Right hindlimb (tissue), 1 donor: ENCODE results near the gene PGAP3.

Experiments used
- DNase-seq: peaks from one replicate; pipeline ENCODE4 v3.0.0-alpha.2; 2018

The PGAP3 gene

DNA sequence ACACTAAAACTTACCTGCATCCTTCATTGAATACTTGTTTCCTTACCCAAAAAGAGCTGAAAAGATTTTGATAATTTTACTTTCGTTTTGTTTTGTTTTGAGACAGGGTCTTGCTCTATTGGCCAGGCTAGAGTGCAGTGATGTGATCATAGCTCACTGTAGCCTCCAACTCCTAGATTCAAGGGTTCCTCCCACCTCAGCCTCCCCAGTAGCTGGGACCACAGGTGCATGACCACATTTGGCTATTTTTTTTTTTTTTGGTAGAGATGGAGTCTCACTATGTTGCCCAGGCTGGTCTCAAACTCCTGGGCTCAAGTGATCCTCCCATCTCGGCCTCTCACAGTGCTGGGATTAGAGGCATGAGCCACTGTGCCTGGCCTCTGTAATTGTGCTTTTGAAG lies 32.8 kb downstream of the PGAP3 start:
- DNase-seq, result no peak

DNA sequence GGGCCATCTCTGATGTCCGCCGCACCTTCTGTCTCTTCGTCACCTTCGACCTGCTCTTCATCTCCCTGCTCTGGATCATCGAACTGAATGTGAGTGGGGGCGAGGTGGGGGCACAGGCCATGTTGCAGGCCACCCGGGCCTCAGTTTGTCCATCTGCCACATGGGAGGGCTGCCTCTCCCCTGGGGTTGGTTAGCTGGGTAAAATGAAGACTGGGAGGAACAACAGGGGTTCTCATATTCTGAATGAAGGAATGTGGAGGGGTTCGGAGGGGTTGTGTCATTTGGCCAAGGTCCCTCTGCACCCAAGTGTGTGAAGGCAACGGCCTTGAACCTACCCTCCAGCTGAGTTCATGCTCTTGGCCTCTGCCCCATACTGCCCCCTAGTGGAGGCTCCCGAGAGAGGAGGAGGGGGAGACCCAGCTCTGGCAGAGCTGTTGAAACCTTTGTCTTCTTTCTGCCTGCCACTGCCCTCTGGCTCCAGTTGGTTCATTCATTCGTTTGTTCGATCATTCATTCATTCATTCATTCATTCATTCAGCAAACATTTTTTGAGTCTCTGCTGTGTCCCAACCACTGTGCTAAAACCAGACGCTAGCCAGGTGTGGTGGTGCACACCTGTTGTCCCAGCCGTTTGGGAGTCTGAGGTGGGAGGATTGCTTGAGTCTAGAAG lies 34.1 kb downstream of the PGAP3 start:
- DNase-seq, result no peak

DNA sequence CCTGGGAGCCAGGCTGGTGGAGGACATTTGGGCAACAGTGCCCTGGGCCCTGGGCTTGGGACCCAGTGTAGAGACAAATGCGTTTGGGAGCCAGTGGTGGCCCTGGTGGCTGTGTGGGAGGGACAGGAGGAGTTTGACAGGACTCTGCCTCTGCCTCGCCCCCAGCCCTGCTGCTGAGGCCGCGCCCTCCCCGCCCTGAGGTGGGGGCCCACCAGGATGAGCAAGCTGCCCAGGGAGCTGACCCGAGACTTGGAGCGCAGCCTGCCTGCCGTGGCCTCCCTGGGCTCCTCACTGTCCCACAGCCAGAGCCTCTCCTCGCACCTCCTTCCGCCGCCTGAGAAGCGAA lies 34.6 kb downstream of the PGAP3 start:
- no peak for DNase-seq

DNA sequence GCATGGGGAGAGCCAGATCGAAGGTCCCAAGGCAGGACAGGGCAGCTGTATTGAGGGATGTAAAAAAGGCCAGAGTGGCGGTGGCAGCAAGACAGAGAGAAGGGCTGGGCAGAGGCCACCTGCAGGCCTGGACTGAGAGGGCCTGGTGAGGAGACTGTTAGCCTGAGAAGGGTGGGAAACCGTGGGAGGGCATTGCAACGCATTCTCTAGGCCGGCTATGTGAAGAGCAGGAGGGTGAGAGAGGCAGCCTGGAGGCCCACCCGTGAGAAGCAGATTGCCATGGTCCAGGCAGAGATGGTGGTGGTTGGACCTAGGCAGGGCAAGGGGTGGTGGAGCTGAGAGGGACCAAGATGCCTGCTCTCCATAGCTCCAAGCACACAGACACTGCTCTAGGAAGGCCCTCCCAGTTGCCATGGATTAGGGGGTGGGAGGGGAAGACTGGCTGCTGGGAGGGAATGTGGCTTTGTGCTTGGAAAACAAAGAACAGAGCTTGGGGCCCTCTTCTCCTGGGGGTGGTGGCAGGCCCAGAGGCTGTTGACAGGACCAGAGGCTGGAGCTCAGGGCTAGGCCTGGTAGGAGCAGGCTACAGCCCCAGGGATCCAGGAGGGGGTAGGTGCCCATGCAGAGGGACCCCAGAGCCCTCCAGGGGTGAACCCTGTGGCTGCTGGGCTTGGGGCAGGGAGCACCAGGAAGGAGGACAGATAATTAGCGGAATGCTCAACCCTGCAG lies 35.1 kb downstream of the PGAP3 start:
- DNase-seq, result no peak

DNA sequence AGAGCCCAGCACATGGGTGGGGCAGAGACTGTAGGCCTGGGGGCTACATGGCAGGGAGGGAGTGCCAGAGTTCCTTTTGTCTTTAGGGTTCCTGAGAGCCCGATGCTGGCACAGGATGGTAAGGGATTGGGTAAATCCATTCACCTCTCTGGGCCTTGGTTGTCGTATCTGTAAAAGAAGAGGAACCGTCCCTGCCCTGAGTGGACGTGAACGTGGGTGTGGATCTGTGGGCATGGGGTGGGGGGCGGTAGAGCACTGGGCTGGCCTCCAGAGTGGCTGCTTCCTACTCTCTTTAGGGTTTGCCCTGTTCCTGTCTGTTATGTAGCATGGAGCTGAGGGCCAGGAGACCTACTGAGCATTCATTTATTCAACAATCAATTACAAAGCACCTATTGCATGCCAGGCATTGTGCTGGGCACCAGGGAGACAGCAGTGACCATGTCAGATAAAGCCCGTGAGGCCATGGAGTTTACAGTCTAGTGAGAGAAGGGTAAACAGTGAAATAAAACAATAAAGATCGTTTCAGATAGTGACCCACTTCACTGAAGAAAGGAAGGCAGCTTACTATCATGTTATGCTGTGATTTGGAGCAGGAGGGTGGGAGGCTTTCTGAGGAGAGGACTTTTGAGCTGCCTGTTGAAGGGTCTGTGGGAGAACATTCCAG lies 35.8 kb downstream of the PGAP3 start:
- no peak for DNase-seq

DNA sequence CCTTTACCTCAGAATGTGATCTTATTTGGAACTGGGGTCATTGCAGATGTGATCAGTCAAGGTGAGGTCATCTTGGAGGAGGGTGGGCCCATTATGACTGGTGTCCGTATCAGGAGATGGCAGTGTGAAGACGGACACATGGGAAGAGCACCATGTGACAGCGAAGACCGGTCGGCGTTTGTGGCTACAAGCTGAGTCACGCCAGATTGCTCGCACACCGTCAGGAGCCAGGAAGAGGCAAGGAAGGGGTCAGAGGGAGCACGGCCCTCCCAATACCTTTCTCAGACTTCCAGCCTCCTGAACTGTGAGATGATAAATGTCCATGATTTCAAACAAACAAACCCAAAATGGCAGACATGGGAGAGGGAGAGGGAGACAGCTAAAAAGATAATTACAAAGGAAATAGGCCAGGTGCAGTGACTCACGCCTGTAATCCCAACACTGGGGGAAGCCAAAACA lies 37.7 kb downstream of the PGAP3 start:
- DNase-seq, result no peak

DNA sequence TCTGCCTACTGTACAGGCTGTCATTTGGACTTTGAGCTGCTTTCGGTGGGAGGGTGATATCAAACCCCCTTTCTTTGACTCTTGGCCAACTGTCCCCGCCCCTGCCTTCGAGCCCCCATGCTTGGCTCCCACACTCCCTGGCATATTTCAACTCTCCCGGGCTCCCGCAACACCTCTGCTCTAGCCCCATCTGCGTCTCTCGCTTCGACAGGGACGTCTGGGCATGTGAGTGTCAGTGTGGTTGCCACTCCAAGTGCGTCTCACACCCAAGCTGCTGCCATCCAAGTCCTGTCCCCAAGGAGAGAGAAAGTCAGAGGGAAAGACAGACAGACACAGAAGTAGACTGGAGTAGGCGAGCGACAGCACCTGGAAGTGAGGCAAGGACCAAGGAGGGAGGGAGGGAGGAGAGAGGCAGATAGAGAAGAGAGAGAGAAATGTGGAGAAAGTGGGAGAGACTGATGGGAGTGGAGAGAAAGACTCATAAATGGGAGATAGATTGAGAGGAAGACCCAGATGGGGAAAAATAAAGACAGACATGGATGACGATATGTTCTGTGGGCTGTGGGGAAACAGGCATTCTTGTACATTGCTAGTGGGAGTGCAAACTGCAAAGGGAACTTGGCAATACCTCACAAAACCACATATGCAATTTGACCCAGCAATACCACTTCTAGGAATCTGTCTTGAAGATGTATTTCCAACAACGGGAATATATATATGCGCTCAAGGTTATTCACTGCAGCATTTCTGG lies 39.1 kb downstream of the PGAP3 start:
- DNase-seq, result no peak

DNA sequence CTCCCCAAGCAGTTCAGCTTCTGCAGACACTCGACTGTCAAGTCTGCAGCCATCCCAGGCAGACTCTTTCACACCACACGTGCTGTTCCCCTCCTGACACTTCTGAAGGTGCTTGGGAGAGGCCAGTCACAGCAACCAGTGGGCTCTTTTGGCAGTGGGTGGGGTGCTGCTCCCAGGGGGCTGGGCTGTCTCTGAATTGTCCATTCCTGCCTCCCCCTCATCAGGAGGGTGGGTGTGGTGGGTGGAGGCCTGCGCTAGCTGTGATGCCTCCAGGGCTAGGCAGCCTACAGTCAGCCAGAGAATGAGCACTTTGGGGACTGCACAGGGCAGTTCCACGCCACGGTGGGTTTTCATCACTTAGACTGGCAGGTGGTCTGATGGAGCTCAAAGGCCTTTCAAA lies 40.6 kb downstream of the PGAP3 start:
- DNase-seq, result no peak

DNA sequence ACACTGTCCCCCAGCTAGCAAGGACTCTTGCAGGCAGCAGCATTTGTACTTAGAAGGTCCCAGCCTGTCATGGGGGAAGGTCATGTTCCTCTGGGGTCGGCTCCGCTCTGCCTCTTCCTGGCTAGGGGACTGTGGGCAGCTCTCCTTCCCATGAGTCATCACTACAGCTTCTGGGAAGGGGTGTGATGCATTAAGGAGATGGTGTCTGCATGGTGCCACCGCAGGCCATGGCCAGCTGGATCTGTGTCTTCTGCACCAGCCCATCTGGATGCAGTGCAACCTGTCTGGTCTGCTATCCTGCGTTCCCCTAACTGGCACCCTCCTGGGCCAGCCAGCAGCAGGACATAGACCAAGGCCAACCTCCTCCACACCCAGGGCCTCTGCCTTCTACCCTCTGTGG lies 44.6 kb downstream of the PGAP3 start:
- no peak for DNase-seq

DNA sequence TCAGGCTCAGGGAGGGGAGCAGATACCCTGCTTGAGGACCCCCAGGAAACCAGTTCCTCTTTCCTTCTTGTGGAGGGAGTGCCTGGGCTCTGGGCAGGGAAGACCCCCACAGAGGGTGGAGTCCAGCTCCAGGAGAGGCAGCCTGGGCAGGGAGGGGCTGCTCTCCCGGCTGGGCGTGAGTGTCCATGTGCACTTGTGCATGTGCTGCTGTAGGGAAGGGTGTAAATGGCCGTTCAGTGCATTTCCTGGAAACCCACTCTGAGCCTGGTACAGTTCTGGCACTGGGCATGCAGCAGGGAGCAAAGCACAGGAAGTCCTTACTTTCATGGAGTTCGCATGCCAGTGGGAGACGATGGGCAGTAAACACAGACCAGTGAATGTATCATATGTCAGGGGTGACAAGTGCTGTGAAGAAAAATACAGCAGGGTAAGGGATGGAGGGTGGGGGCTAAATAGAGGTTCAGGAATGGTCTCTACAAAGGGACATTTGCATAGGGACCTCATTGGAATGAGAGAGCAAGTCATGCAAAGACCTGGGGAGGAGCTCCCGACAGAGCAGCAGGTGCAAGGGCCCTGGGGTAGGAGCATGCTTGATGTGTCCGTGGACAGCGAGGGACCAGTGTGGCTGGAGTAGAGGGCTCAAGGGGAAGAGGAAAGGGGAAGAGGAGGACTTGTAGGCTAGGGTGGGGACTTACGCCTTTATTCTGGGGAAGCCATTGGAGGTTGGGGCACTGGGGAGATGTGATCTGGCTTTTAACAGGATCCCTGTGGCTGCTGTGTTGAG lies 45.4 kb downstream of the PGAP3 start:
- DNase-seq, result no peak

DNA sequence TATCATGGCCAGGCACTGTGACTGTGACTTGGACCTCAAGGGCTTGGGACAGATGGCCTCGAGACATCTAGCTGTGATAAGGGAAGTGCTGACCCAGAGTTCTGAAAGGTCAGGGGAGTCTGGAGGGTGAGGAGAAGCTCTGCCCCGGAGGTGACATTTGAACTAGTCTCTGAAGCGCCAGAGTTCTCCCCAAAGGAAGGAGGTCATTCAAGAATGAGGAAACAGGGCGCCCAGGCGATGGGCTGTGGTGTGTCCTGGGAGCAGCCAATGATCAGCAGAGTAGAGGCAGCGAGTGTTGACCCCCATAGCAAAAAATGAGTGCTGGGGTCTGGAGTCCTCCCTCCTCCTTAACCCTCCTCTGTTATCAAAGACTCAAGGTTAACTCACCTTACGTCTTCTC lies 46.0 kb downstream of the PGAP3 start:
- DNase-seq, result no peak

DNA sequence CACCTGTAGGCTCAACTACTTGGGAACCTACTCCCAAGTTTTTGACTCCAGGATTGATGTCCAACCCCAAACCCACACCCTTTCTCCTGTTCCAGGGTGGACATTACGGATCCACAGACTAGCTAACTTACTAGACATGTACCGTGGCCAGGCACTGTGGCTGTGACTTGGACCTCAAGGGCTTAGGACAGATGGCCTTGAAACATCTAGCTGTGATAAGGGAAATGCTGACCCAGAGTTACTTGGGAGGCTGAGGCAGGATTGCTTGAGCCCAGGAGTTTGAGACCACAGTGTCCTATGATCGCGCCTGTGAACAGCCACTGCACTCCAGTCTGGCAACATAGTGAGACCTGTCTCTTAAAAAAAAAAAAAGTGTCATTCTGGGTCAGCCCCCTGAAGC lies 46.8 kb downstream of the PGAP3 start:
- no peak for DNase-seq

DNA sequence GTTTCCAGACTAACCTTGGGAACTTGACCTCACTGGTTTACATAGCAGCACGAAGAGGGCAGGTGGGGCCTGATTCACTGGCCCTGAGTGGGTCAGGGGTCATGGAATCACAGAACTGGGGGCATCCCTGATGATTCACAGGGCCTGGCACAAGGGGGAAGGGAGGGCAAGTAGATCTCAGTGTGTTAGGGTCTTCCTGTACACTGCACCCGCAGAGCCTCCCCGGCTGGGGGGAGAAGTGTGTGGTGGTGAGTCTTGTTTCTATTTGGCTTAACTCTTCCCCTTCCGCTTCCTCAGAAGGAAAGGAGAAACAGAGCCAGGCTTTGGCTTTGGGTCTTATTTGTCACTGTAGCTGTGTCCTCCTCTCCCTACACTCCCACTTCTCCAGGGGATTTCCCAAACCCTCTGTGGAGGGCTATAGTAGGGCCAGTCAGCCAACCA lies 47.2 kb downstream of the PGAP3 start:
- DNase-seq, result no peak

DNA sequence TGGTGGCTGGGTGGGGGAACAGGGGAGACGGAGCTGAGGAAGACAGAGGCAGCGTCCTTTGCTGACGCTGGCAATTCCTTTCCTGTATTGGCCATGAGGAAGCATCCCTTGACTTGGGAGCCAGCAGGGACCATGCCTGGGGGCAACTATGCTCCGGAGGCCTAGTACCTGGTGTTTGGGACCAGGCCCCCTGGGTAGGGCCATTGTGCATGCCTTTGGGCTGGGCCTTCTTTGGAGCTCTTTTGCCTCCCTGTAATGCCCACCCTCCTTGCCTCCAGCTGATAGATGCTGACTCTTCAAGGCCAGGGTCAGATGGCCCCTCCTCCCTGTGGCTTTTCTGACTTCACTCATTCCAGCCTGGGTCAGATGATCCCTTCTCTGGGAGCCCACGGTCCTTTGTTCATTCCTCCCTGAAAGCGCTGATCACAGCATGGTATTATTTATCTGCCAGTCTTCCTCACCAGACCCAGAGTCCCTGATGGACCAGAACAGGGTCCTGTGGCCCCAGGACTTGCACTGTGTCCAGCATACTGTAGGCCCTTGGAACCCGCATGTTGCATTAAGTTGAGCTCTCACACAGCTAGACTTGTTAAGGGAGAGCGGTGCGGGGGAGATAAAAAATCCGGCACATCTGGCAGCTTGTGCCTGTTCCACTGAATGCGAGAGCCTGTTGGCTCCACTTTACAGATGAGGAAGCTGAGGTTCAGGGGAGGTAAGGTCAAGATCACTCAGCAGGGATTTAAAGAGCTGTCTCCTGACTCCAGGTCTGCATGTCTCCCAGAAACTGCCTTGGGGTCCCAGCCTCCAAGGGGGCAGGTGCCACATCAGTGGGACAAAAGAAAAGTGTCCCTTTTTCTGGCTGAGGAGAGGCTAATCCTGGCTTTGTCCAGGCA lies 48.0 kb downstream of the PGAP3 start:
- no peak for DNase-seq

DNA sequence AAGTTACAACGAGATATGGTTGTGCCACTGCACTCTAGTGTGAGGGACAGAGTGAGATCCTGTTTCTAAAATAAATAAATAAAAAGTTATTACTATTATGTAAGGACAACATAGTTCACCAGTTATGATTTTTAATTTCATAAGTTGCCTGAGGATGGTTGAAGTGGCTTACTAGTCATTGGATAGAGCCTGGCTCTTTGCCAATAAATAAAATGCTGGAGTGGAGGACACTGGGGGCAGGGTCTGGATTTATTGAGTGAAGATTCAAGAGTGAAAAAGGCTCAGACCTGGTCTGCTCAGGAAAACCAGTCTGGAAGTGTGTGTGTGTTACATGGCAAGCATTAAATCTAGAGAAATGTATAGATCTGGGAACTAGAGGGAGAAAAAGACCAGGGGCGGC lies 48.8 kb downstream of the PGAP3 start:
- no peak for DNase-seq

DNA sequence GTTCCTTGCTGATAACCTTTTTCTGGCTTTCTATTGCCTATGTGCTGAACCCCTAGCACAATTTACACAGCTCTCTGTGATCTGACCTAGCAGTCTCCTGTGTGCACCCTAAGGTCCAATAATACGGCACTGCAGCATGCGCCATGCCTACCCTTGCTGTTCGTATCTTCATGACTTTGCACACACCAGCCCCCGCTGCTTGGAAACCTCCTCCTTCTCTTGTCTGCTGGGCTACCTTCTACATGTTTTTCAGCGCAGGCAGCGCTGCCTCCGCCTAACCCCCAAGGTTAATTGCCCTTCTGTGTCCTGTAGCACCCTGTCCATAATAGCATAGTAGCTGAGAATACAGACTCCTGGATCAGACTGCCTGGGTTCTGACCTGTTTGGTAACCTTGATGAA lies 49.5 kb downstream of the PGAP3 start:
- DNase-seq, result no peak

DNA sequence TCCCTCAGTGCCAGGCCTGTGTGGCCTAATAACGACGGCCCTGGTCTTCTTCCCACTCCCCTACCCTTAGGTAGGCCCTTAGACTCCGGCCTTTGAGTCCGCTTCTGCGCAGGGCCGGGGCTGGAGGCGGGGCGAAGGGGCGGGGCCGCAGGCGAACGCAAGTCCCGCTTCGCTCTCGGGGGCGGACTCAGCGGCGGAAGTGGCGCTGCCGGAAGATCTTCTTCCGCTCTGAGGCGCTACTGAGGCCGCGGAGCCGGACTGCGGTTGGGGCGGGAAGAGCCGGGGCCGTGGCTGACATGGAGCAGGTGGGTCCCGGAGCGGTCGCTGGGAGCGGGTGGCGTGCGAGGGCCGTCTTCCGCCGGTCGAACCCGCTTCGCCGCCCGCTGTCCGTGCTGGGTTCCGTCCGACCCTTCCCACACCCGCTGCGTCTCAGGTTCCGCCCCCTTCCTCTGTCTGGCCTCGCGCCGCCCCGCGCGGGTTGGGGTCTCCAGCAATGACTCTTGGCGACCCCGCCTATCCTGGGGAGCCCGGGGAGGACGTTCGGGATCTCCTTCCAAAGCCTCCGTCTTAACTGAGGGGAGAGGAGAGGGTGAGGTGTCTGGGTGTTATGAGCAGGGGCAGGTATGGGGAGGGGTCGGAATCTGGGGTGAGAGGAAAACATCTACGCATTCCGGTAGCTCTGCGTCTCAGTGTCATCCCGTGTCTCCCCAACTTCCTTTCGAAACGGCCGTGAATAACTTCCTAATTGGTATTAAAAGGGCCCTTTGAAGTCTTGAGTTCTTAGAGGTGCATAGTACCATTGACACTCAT lies 50.7 kb downstream of the PGAP3 start, which contains the start of gene STARD3:
Gene STARD3, plus strand, starts transcription at position 218 of the 810 bp plus-strand sequence. CDS start 16,388 bp downstream, outside the sequence.
- peak; percentile 94 for DNase-seq

DNA sequence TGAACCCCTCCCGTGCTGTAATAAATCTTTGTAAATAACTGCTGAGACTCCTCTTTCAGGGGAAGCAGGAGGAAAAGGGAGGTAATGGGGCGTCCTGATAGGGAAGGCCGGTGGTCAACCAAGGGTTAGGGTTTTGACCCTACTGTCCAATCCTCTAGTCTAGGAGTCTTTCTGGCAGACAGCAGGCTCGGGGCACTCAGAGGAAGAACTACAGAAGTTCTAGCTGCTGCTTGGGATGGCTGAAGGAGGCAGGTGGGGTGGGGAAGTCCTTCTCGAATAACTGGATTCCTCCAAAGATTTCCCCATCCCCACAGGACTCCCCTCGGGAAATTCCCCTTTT lies 51.3 kb downstream of the PGAP3 start:
- no peak for DNase-seq

DNA sequence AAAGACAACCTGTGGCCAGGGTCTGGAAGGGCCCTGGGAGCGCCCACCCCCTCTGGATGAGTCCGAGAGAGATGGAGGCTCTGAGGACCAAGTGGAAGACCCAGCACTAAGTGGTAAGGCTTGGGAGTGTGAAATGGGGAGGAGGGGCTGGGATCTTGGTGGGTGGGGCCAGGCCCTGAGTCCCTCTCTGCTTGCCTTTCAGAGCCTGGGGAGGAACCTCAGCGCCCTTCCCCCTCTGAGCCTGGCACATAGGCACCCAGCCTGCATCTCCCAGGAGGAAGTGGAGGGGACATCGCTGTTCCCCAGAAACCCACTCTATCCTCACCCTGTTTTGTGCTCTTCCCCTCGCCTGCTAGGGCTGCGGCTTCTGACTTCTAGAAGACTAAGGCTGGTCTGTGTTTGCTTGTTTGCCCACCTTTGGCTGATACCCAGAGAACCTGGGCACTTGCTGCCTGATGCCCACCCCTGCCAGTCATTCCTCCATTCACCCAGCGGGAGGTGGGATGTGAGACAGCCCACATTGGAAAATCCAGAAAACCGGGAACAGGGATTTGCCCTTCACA lies 52.2 kb downstream of the PGAP3 start:
- no peak for DNase-seq

DNA sequence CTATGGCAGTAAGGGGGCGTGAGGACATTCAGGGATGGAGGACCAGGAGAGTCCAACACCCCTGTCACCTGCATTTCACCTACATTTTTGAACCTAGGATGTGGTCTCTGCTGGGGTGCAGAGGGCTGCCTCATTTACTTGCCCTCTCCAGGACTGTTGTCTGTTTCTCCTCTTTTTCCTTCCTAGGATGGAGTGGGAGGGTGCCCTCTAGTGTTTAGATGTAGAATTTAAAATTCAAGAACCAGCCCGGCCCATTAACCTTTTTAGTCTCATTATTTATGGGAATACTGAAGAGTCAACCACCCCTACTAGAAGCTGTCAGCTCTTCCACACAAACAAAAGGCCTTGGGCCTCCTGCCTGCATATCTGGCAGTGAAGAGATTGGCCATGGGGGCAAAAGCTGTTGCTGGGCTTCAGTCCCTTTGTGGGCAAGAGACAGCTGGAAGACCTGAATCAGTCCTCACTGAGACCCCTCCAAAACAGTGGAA lies 53.4 kb downstream of the PGAP3 start:
- no peak for DNase-seq
